IMR-90 (cell line): ENCODE measurements around the gene ZNF280B. TPM values are rescaled to one million over a fixed set of nuclear protein-coding genes. Genes with fewer than 3 reads are reported as not detected.

Source experiments
- ATAC-seq: fragments of 200-7000 bp; cut with Tn5 transposase; 2 replicates; pipeline ENCODE4 v1.9.1; 2020; ENCODE audit warnings: low read depth, mild to moderate bottlenecking, moderate library complexity
- BruUV-seq: library from RNA; stranded (reverse); fragments of 400-500 nt; replicated peaks from 2 replicates; lab custom pipeline; 2021; lab: Mats Ljungman, UMichigan
- CTCF ChIA-PET: fragments of 300-600 bp; formaldehyde crosslinking; extraction: SDS; loops from one replicate; lab custom pipeline; 2021; ENCODE audit warnings: antibody characterized with exemption; lab: Yijun Ruan, JAX
- POLR2A ChIA-PET: fragments of 300-600 bp; sonication (Branson Sonifier 250); formaldehyde crosslinking; loops from one replicate; lab custom pipeline; 2022; ENCODE audit warnings: antibody characterized with exemption; ENCODE audit not compliant: unreplicated experiment; lab: Charles Lee
- DNase-seq: peaks from one replicate; pipeline ENCODE4 v3.0.0; 2013
- H2AFZ ChIP-seq: replicated peaks from 2 replicates; pipeline ENCODE3; 2013; ENCODE audit warnings: low read length, mild to moderate bottlenecking; ENCODE audit not compliant: poor library complexity
- H2AK5ac ChIP-seq: 2 replicates; pipeline ENCODE4 v1.6.1; 2013; ENCODE audit warnings: low read depth, low read length, inconsistent platforms
- H2AK9ac ChIP-seq: replicated peaks from 2 replicates; pipeline ENCODE3; 2013; ENCODE audit warnings: mild to moderate bottlenecking, low read depth, low read length, moderate library complexity; ENCODE audit not compliant: poor library complexity
- H2BK120ac ChIP-seq: 2 replicates; pipeline ENCODE4 v1.6.1; 2013; ENCODE audit warnings: low read depth, low read length, inconsistent platforms
- H2BK15ac ChIP-seq: 3 replicates; pipeline ENCODE4 v1.6.1; 2013; ENCODE audit warnings: low read depth, low read length, inconsistent platforms
- H2BK20ac ChIP-seq: 2 replicates; pipeline ENCODE4 v1.6.1; 2013; ENCODE audit warnings: low read depth, mild to moderate bottlenecking, inconsistent platforms, low read length, moderate library complexity
- H2BK5ac ChIP-seq: 2 replicates; pipeline ENCODE4 v1.6.1; 2013; ENCODE audit warnings: mild to moderate bottlenecking, low read depth, low read length, inconsistent platforms; ENCODE audit not compliant: poor library complexity, severe bottlenecking
- H3K14ac ChIP-seq: replicated peaks from 2 replicates; pipeline ENCODE4 v1.6.1; 2013; ENCODE audit warnings: low read depth, low read length, inconsistent platforms
- H3K18ac ChIP-seq: 2 replicates; pipeline ENCODE4 v1.6.1; 2013; ENCODE audit warnings: low read depth, low read length, control low read depth
- H3K23ac ChIP-seq: 2 replicates; pipeline ENCODE4 v1.6.1; 2013; ENCODE audit warnings: low read depth, low read length, inconsistent platforms
- H3K27ac ChIP-seq: 2 replicates; pipeline ENCODE4 v1.5.1; 2013; ENCODE audit warnings: mild to moderate bottlenecking, control low read depth, low read length; ENCODE audit not compliant: insufficient read depth
- H3K27me3 ChIP-seq: 2 replicates; pipeline ENCODE4 v1.6.1; 2013; ENCODE audit warnings: low read length; ENCODE audit not compliant: control insufficient read depth, insufficient read depth
- H3K36me3 ChIP-seq: 2 replicates; pipeline ENCODE4 v1.6.1; 2013; ENCODE audit warnings: low read length, mixed read lengths; ENCODE audit not compliant: control insufficient read depth, insufficient read depth
- H3K4ac ChIP-seq: 2 replicates; pipeline ENCODE4 v1.6.1; 2013; ENCODE audit warnings: low read depth, low read length, inconsistent platforms
- H3K4me1 ChIP-seq: 2 replicates; pipeline ENCODE4 v1.6.1; 2013; ENCODE audit warnings: low read length, mixed read lengths; ENCODE audit not compliant: control insufficient read depth, insufficient read depth
- H3K4me2 ChIP-seq: 2 replicates; pipeline ENCODE4 v1.6.1; 2013; ENCODE audit warnings: low read depth, mild to moderate bottlenecking, control low read depth, low read length, moderate library complexity
- H3K4me3 ChIP-seq: 2 replicates; pipeline ENCODE4 v1.5.1; 2013; ENCODE audit warnings: low read depth, mild to moderate bottlenecking, control low read depth, low read length, moderate library complexity; ENCODE audit not compliant: insufficient read depth
- H3K56ac ChIP-seq: 2 replicates; pipeline ENCODE4 v1.6.1; 2013; ENCODE audit warnings: low read length, inconsistent platforms; ENCODE audit not compliant: insufficient read depth; ENCODE audit errors: extremely low read depth
- H3K79me1 ChIP-seq, 2 experiments: 2 replicates each; pipeline ENCODE4 v1.6.1; 2013; ENCODE audit warnings: low read length in 2 of 2, inconsistent platforms in 1 of 2, low read depth in 1 of 2
- H3K9ac ChIP-seq: 2 replicates; pipeline ENCODE4 v1.6.1; 2013; ENCODE audit warnings: low read depth, low read length, control low read depth
- H3K9me1 ChIP-seq: 2 replicates; pipeline ENCODE4 v1.6.1; 2013; ENCODE audit warnings: low read length, inconsistent platforms; ENCODE audit not compliant: insufficient read depth
- H3K9me3 ChIP-seq: 2 replicates; pipeline ENCODE4 v1.6.1; 2013; ENCODE audit warnings: low read length; ENCODE audit not compliant: control insufficient read depth, insufficient read depth
- H4K20me1 ChIP-seq: 2 replicates; pipeline ENCODE4 v1.6.1; 2013; ENCODE audit warnings: low read length, inconsistent platforms; ENCODE audit not compliant: insufficient read depth
- H4K5ac ChIP-seq: 2 replicates; pipeline ENCODE4 v1.6.1; 2013; ENCODE audit warnings: mild to moderate bottlenecking, low read depth, low read length, control low read depth
- H4K8ac ChIP-seq, 2 experiments: 2 replicates each; pipeline ENCODE4 v1.6.1; 2013; ENCODE audit warnings: low read depth in 2 of 2, low read length in 2 of 2, control low read depth in 1 of 2, inconsistent platforms in 1 of 2
- H4K91ac ChIP-seq: 2 replicates; pipeline ENCODE4 v1.6.1; 2013; ENCODE audit warnings: low read depth, low read length, inconsistent platforms; ENCODE audit not compliant: insufficient read depth
- CHD1 ChIP-seq: IDR thresholded peaks from 2 replicates; pipeline ENCODE4 v1.6.1; 2012; ENCODE audit warnings: low read depth, low read length, improper control_type of control experiment
- FOS ChIP-seq: fragments of 150-350 bp; IDR thresholded peaks from 2 replicates; pipeline ENCODE4 v1.6.1; 2016; ENCODE audit warnings: low read depth, low read length
- MAZ ChIP-seq: IDR thresholded peaks from 2 replicates; pipeline ENCODE4 v1.6.1; 2012; ENCODE audit warnings: low read depth, mild to moderate bottlenecking, low read length, improper control_type of control experiment, moderate library complexity, borderline replicate concordance
- NFE2L2 ChIP-seq: fragments of 150-350 bp; IDR thresholded peaks from 2 replicates; pipeline ENCODE4 v1.6.1; 2016; ENCODE audit warnings: low read depth, mild to moderate bottlenecking, low read length
- RAD21 ChIP-seq: IDR thresholded peaks from 2 replicates; pipeline ENCODE4 v1.6.1; 2012; ENCODE audit warnings: low read length, improper control_type of control experiment
- RCOR1 ChIP-seq: IDR thresholded peaks from 2 replicates; pipeline ENCODE4 v1.6.1; 2012; ENCODE audit warnings: mild to moderate bottlenecking, low read length, improper control_type of control experiment; ENCODE audit not compliant: insufficient replicate concordance
- WGBS, 2 experiments: methylation state at CpG; one replicate each; pipeline versions ENCODE4 v1.1.5 to v1.1.7; 2013; ENCODE audit warnings: missing lambda C conversion rate in 2 of 2; ENCODE audit not compliant: insufficient read length in 1 of 2; ENCODE audit errors: extremely low coverage in 2 of 2; 5-methylcytosine and 5-hydroxymethylcytosine counted together
- dilution Hi-C: fragments of 300-500 bp; cut with HindIII; formaldehyde crosslinking; loops from one replicate; pipeline ENCODE4 v1.14.3; 2018; ENCODE audit warnings: low sequenced_read_pairs; ENCODE audit not compliant: unreplicated experiment
- in situ Hi-C: fragments of 300-500 bp; cut with MboI; formaldehyde crosslinking; loops from 3 replicates; pipeline ENCODE4 v1.14.3; 2019; ENCODE audit warnings: low sequenced_read_pairs, inconsistent platforms, mixed read lengths
- intact Hi-C: fragments of 100-400 bp; cut with micrococcal nuclease; formaldehyde crosslinking; loops from 2 replicates; pipeline ENCODE4 v1.10.0; 2022
- polyA plus RNA-seq, 3 experiments: library from polyadenylated mRNA; depleted of rRNA; stranded (reverse); fragments of >200 nt; gene quantifications; 2 replicates each; pipeline ENCODE4 v1.2.3, GENCODE V29; 2012; ENCODE audit warnings: low replicate concordance in 1 of 3
- total RNA-seq: library from RNA; depleted of rRNA; stranded (reverse); fragments of >200 nt; gene quantifications from 2 replicates; pipeline ENCODE4 v1.2.3, GENCODE V29; 2012
- TF ChIP-seq, protein P1 (sequence below): fragments of 150-350 bp; IDR thresholded peaks from 2 replicates; pipeline ENCODE4 v1.6.1; 2017; ENCODE audit warnings: mild to moderate bottlenecking, antibody characterized with exemption, low read length, low read depth

The ZNF280B gene
- total and polyA plus RNA-seq, 2 of the 4 experiments (the other 2 are of a cell fraction) = 0.65 to 1.4 TPM

DNA sequence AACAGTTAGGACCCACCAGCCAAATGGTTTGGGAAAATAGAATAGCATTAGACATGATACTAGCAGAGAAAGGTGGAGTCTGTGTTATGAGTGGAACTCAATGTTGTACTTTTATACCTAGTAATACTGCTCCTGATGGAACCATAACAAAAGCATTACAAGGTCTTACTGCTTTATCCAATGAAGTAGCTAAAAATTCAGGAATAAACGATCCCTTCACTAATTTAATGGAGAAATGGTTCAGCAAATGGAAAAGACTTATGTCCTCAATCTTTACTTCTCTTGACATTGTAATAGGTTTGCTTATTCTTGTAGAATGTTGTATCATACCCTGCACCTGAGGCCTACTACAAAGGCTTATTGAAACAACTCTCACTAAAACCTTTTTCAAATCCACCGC is 50.2 kb downstream of the ZNF280B start:
- no peak overlapping the region for H3K23ac ChIP-seq
- no TSS peak for BruUV-seq
- no peak overlapping the region for H3K14ac ChIP-seq
- H3K36me3 ChIP-seq = no peaks in the 10 kb centered on the region
- H4K91ac ChIP-seq = no peak overlapping the region
- POLR2A ChIA-PET = no interaction called here
- no peak overlapping the region for H3K4ac ChIP-seq
- in situ Hi-C loops (no loop called here), dilution Hi-C loops (no loop called here), intact Hi-C loops (no loop called here)
- H4K5ac ChIP-seq = no peak overlapping the region
- no peak overlapping the region for H2BK5ac ChIP-seq
- H3K18ac ChIP-seq = no peak overlapping the region
- H3K4me2 ChIP-seq = no peak overlapping the region
- H2BK20ac ChIP-seq = no peak overlapping the region
- H3K9me3 ChIP-seq = peaks cover 11% of the 10 kb centered on the region
- H2AFZ ChIP-seq = no peak overlapping the region
- no peaks in the 10 kb centered on the region for H3K4me1 ChIP-seq
- H3K56ac ChIP-seq = no peak overlapping the region
- TF ChIP-seq RAD21 (no peak), FOS (no peak), NFE2L2 (no peak), RCOR1 (no peak), CHD1 (no peak), MAZ (no peak)
- TF ChIP-seq, protein P1, sequence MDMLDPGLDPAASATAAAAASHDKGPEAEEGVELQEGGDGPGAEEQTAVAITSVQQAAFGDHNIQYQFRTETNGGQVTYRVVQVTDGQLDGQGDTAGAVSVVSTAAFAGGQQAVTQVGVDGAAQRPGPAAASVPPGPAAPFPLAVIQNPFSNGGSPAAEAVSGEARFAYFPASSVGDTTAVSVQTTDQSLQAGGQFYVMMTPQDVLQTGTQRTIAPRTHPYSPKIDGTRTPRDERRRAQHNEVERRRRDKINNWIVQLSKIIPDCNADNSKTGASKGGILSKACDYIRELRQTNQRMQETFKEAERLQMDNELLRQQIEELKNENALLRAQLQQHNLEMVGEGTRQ = no peak
- no peaks in the 10 kb centered on the region for H4K20me1 ChIP-seq
- H3K4me3 ChIP-seq = no peak overlapping the region
- no peak overlapping the region for H2AK5ac ChIP-seq
- H2AK9ac ChIP-seq = no peak overlapping the region
- CTCF ChIA-PET = no interaction called here
- H2BK15ac ChIP-seq = no peak overlapping the region
- no peak overlapping the region for H2BK120ac ChIP-seq
- no peak overlapping the region for H3K27ac ChIP-seq
- H4K8ac ChIP-seq = no peak overlapping the region
- no peaks in the 10 kb centered on the region for H3K9me1 ChIP-seq
- H3K79me1 ChIP-seq = no peaks in the 10 kb centered on the region
- no peaks in the 10 kb centered on the region; the same call in 1 of the 2 replicates for H3K27me3 ChIP-seq
- no peak overlapping the region for H3K9ac ChIP-seq
- no peak for ATAC-seq
- no CpG with 5 or more reads among the region's 2 CpGs for WGBS, 2 experiments
- DNase-seq = no peak
